Umbilical cord (tissue), 2 donors: ENCODE results near the gene DAB2IP. TPM values are rescaled to one million over a fixed set of nuclear protein-coding genes. Genes with fewer than 3 reads are reported as not detected.
"Not testable (repeated sequence)": the region's sequence is repeated elsewhere in the genome, so short reads cannot be mapped to it uniquely, and the experiment has no call there.

Experiments used
- DNase-seq: peaks from one replicate; pipeline ENCODE4 v3.0.0-alpha.2; 2015; ENCODE audit warnings: low spot score
- total RNA-seq: library from RNA; depleted of rRNA; stranded (reverse); fragments of >200 nt; gene quantifications from one replicate; pipeline ENCODE4 v1.2.3, GENCODE V29; 2014; ENCODE audit warnings: low replicate concordance; ENCODE audit not compliant: insufficient read depth

The DAB2IP gene
- total RNA-seq, 1 donor from 2014 or later: 60.9 TPM

DNA sequence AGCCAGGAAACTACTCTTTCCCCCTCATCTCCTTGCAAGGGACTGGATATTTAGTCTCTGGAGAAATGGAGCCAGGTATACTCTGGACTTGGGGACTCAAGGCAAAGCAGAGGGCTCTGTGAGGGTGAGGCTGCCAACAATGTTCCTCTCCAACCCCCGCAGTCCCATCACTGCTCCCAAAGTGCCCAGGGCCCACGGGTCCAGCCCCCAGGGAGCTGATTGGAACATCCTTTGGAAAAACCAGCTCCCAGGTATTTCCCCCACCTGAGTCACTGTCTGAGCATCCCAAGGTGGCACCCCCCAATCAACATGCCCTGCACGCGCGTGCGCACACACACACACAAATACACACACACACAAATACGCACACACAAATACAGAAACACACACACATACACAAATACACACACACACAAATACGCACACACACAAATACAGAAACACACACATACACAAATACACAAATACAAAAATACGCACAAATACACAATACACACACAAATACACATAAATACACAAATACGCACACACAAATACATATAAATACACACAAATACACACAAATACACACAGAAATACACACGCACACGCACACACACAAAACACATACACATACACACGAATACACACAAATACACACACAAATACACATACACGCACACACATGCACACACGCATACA, 137.4 kb downstream of the DAB2IP start:
- DNase-seq: no peak

- no peak for DNase-seq
Measured at GRCh38 chr9:121790841-121791240, 139.4 kb downstream of the DAB2IP start.

DNA sequence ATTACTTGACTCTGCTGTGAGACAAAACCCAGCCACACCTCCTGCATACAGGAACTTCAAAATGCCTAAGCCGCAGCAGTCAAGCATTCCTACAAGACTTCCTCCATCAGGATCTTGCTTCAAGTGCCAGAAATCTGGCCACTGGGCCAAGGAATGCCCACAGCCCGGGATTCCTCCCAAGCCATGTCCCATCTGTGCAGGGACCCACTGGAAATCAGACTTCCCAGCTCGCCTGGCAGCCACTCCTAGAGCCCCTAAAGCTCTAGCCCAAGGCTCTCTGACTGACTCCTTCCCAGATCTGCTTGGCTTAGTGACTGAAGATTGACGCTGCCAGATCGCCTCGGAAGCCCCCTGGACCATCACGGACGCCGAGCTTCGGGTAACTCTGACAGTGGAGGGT, 141.0 kb downstream of the DAB2IP start:
- not testable (repeated sequence) for DNase-seq

- DNase-seq: not testable (repeated sequence)
Measured at GRCh38 chr9:121794334-121794733, 142.9 kb downstream of the DAB2IP start.

DNA sequence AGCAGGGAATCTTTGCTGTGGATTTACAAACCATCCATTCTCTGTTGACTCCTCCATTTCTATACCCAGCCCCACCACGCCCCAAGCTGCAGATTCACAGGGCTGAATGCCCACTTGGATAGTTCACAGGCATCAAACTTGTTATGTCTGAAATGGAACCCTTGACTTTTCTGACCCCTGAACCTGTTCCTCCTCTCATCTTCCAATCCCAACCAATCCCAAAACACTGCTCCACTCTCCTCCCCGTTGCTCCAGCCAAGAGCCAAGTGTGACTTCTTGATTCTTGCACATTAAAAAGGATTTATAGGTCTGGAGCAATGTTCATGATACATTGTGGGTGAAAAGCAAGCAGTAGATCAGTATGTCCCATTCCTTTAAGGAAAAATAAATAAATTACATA, 145.6 kb downstream of the DAB2IP start:
- no peak for DNase-seq

DNA sequence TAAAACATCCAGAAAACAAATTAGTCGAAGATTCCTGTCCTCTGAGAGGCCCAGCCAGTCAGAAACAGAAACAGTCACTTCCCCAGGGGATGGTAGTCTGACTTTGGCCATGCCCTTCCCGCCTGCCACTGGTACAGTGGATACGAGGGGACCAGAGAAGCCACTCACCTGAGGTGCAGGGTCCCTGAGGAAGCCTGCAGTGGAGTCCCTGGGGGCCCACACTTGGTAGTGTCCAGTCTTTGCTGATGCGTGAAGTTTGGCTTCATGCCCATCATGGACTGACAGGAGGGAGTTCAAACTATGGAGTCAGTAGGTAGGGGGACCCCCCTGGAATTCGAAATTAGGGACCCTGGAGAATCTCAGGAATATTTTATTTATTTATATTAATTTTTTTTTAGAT, 147.5 kb downstream of the DAB2IP start:
- DNase-seq: no peak

DNA sequence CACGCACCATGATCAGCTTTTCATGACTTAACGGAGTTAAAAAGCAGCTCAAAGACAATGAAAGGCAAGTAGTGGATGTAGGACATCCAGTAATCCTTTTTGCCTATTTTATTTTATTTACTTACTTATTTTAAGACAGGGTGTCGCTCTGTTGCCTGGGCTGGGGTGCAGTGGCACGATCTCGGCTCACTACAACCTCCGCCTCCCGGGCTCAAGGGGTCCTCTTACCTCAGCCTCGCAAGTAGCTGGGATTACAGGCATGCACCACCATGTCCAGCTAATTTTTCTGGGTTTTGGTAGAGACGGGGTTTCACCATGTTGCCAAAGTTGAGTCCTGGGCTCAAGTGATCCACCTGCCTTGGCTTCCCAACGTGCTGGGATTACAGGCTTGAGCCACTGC, 148.9 kb downstream of the DAB2IP start:
- no peak for DNase-seq

GRCh38 chr9:121801579-121801978, 150.1 kb downstream of the DAB2IP start:
- no peak for DNase-seq

GRCh38 chr9:121802753-121803152, 151.3 kb downstream of the DAB2IP start:
- DNase-seq: no peak

DNA sequence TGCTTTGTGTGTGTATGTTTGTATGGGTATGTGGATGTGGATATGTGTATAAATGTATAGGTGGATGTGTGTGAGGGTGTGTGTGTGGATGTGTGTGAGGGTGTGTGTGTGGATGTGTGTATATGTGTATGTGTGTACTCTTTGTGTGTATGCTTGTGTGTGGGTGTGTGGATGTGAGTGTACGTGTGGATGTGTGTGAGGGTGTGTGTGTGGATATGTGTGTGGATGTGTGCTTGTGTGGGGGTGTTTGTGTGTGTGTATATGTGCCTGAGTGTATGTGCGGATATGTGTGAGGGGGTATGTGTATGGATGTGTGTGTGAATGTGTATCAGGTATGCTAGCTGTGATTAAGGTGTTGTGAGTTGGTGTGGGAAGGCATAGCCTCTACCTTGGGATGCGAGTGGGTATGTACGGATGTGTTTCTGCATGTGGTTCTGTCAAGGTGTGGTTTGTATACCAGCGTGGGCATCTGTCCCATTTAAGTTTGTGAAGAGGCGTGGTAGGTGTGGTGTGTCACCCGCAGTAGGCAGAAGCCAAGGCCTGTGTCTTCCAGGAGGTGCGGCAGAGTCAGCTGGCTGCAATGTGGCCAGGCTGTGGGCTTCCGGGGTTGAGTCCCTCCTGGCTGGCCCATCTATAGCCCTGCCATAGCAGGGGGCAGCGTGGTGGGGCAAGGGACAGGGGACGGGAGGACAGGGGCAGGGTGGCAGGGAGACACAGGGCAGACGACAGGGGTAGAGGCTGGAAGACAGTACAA, 155.8 kb downstream of the DAB2IP start:
- no peak for DNase-seq

DNA sequence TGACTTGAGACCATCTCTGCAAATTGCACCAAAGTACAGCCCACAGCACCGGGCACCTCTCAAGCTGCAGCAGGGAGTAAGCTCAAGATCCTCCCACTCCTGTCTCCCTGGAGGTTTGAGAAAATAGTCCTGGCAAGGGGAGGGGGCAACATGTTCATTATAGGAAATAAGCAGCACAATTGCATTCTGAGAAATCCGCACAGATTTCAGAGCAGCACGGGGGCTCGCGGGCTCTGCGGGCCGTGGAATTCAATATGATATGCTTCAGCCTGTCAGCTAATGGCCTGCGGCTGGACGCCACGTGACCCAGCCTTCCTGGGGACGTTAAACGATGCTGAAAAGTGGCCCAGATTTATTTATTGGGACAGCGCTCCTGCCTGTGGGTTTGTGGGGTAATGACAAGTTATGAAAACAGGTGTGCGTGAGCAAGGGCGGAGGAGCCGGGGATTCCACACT, 156.4 kb downstream of the DAB2IP start:
- no peak for DNase-seq

DNA sequence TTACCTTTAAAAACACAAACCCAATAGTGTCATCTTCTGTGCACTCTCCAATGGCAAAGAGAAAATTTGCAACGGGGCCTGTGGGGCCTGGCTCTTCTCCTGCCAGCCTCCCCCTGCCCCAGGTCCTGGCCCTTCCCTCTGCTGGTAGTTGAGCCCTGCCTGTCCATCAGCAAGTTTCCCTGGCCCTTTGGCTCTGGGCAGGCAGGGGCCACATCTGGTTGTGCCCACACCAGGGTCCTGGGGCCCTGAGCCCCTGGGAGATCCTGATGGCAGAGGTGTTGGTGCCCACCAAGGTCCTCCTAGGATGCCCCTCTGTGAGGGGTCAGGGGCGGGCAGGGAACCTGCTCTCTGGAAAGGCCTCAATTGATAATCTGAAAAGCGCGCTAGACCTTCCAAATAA, 157.3 kb downstream of the DAB2IP start:
- DNase-seq: no peak

DNA sequence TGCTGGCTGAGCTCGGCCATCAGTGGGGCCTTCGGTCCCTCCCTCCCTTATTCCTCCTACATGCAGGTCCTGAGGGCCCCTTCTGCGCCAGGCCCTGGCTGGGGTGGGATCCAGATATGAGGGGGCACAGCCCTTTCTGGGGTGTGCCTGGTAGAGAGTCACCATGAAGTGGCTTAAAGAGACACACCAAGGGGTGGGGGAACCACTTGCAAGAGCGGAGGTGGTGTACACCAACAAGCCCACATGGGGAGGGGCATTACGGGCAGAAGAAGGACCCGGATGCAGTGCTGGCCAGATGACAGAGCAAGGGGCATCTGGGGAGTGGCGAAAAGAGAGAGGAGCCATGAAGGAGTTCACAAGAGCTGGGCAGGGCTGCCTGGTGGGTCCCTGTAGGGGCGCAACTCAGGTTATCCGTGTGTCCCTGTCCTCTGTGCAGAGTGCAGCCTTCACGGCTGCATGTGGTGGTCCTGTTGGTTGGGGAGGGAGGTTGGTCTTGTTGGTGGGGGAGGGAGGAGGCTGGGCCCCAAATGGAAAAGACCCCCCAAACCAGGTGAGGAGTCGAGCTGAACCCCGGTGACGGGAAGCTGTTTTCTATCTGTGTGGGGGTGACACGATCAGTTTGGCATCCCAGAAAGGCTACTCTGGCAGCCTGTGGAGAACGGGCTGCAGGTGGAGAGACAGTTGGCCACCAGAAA, 158.1 kb downstream of the DAB2IP start:
- no peak for DNase-seq

DNA sequence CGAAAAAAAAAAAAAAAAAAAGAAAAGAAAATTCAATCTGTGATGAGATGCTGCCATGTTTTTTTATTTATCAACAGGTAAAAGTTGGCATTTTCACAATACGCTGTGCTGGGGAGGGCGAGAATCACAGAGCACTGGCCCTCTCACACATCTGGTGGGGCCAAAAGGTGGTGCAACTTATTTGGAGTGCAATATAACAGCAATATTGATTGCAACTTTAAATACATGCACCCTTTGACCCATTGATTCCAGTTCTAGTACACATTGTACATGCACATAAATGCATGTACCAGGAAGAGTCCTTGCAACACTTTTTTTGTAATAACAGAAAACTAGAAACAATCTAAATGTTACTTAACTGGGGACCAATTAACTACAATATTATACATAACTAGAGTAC, 159.1 kb downstream of the DAB2IP start:
- no peak for DNase-seq

DNA sequence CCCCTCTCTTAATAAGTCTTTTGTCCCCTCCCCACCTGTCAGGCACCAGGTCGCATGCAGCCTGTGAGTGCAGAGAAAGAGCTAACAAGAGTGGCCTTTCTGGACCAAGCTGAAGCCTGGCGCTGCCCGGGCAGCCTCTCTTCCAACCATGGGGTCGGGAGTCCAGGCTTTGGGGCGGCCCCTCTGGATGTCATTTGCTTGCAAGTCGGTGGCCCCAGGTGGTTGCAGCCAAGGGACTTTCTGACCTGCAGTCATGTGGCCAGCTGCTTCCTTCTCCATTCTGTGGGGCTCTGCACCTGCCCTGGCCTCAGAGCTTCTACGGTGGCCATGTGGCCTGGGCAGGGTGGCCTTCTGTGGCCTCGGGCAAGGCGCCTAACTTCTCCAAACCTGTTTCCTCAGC, 159.7 kb downstream of the DAB2IP start:
- DNase-seq: no peak

- no peak for DNase-seq
Measured at GRCh38 chr9:121811751-121812150, 160.3 kb downstream of the DAB2IP start.

- DNase-seq: no peak
Measured at GRCh38 chr9:121812159-121812735, 160.8 kb downstream of the DAB2IP start.

DNA sequence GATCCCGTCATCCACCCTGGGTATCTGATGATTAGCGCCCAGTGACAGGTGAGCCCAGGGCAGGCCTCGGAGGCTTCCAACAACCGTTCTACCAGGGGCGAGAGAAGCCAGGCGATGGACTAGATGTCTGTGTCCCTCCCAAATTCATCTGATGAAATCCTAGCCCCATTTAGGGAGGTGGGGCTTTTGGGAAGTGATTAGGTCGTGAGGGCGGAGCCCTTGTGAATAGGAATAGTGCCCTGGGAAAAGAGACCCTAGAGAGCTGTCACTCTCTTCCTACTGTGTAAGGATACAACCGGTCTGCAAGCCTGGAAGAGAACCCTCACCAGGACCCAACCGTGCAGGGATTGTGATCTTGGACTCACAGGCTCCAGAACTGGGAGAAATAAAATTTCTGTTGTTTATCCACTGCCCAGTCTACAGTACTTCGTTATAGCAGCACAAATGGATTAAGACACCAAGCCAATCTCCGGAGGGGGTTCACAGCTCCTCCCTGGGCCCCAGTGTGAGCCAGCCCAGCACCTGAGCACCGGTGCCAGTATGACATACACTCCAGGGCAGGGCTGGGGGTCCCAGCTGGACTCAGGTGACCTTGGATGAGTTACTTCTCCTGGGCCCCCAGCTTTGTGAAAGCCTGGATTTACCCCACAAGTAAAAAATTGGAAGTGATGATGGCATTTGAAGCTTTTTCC, 162.2 kb downstream of the DAB2IP start:
- DNase-seq: no peak

DNA sequence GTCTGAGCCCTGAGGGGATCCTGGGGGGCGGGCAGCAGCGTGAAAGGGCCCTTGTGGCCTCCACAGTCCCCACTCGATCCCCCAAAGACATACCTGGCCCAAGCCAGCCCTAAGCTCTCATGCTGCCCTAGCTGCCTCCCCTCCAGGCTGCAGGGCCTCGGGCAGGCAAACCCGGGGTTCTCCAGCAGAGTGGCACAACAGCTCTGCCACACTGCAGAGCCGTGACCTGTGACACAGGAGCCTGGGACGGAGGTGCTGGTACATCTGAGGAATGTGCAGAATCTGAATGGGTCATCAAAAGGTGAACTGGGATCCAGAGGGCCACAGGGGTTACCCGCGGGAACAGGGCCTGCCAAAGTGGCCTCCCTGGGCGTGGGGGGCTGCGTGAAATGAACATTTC, 163.2 kb downstream of the DAB2IP start:
- DNase-seq: no peak

DNA sequence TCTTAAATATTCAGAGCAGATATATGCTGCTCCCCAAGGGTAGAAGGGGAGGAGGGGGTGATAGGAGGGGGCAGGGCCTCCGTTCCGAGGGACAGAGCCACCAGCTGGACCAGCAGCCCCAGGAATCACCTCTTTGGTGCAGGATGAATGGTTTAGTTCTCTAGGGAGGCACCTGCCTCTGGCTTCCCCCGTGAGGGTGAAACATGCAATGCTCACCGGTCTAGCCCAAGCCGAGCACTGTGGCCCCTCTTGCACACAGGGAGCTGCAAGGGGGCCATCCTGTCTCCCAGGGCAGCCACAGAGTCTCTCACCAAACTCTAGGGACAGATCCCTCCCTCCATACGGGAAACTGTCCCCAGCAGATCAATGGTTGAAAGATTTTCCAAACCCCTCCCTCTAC, 163.7 kb downstream of the DAB2IP start:
- no peak for DNase-seq

- DNase-seq: no peak
Measured at GRCh38 chr9:121815546-121816448, 164.4 kb downstream of the DAB2IP start.
